ENCODE results near the gene EML6. TPM values are rescaled to one million over a fixed set of nuclear protein-coding genes. Genes with fewer than 3 reads are reported as not detected.

The EML6 gene
- total and polyA plus RNA-seq, 2 of the 8 experiments (the other 6 are each of a cell fraction or from before 2014, with no cell fraction given) = 1.2 to 1.6 TPM

- Histone ChIP-seq H3K27me3 (replicated peaks in 1 of 4; ENCODE audit: control insufficient read depth in 3 of 4, extremely low read depth in 1 of 4, insufficient read depth in 3 of 4, low read length in 3 of 4) (no peaks in the 10 kb centered on the region), H4K20me1 (replicated peaks in 1 of 2; ENCODE audit: control insufficient read depth in 1 of 2, insufficient read depth in 2 of 2, low read length in 2 of 2) (no peaks in the 10 kb centered on the region), H2BK20ac (ENCODE audit: low read length) (no peak overlapping the region), H2BK120ac (replicated peaks; ENCODE audit: low read depth, low read length) (no peak overlapping the region), H3K56ac (replicated peaks; ENCODE audit: insufficient read length, low read depth, low read length) (no peak overlapping the region), H2BK5ac (ENCODE audit: low read depth, low read length) (no peak overlapping the region), H3K4ac (replicated peaks; ENCODE audit: insufficient read length, low read depth, low read length) (no peak overlapping the region), H3K36me3 (ENCODE audit: control insufficient read depth in 2 of 4, insufficient read depth in 4 of 4, low read length in 3 of 4) (no peaks in the 10 kb centered on the region), H2BK15ac (ENCODE audit: low read length) (no peak overlapping the region), H3K4me3 (ENCODE audit: extremely low read depth in 1 of 4, insufficient read depth in 2 of 4, low read depth in 3 of 4, low read length in 4 of 4) (no peak overlapping the region), H3K79me2 (ENCODE audit: control insufficient read depth in 1 of 2, insufficient read depth in 2 of 2, low read length in 2 of 2) (no peaks in the 10 kb centered on the region), H3K18ac (ENCODE audit: extremely low read depth, low read length) (no peak overlapping the region), H3K4me1 (replicated peaks in 1 of 4; ENCODE audit: control insufficient read depth in 3 of 4, insufficient read depth in 4 of 4, low read length in 3 of 4) (no peaks in the 10 kb centered on the region), H3K9ac (replicated peaks in 1 of 4; ENCODE audit: extremely low read depth in 1 of 4, low read depth in 3 of 4, low read length in 3 of 4) (no peak overlapping the region), H3K4me2 (ENCODE audit: insufficient read depth in 1 of 2, low read depth in 2 of 2, low read length in 2 of 2) (no peak overlapping the region), H3K23ac (ENCODE audit: insufficient read length) (no peak overlapping the region), H2AK5ac (ENCODE audit: low read depth, low read length) (no peak overlapping the region), H4K8ac (ENCODE audit: extremely low read depth, insufficient read depth, low read length) (no peak overlapping the region), H3K14ac (ENCODE audit: insufficient read length) (no peak overlapping the region), H3K23me2 (ENCODE audit: low read depth, low read length) (no peaks in the 10 kb centered on the region), H2AFZ (ENCODE audit: low read length) (no peak overlapping the region), H3K27ac (ENCODE audit: low read depth, low read length) (no peak overlapping the region), H4K5ac (ENCODE audit: insufficient read length, low read depth, low read length) (no peak overlapping the region), H3K9me3 (ENCODE audit: insufficient read depth in 2 of 2, low read depth in 1 of 2, low read length in 1 of 2) (no peaks in the 10 kb centered on the region), H2BK12ac (ENCODE audit: low read depth, low read length) (no peak overlapping the region), H4K91ac (replicated peaks; ENCODE audit: insufficient read length, low read length) (no peak overlapping the region), H3K79me1 (ENCODE audit: low read depth, low read length) (no peaks in the 10 kb centered on the region)
- no peak for DNase-seq (ENCODE audit: low read depth in 1 of 2, low spot score in 2 of 2)
- FAIRE-seq = no peak
- TF ChIP-seq BACH1 (IDR thresholded peaks at IDR 0.05; ENCODE audit: low read length) (no peak), POLR2A (IDR thresholded peaks at IDR 0.05; ENCODE audit: control extremely low read depth in 1 of 2, low read depth in 2 of 2, low read length in 2 of 2) (no peak), CHD1 (IDR thresholded peaks at IDR 0.05; ENCODE audit: low read depth, low read length) (no peak), SP1 (IDR thresholded peaks at IDR 0.05; ENCODE audit: low read depth, low read length) (no peak), FOSL1 (IDR thresholded peaks at IDR 0.05; ENCODE audit: insufficient read depth, low read depth, low read length) (no peak), HDAC6 (IDR thresholded peaks at IDR 0.05; ENCODE audit: low read depth, low read length) (no peak), KDM5A (IDR thresholded peaks at IDR 0.05; ENCODE audit: low read length) (no peak), ATF3 (IDR thresholded peaks at IDR 0.05; ENCODE audit: insufficient read depth, low read depth, low read length) (no peak), TCF12 (IDR thresholded peaks at IDR 0.05; ENCODE audit: low read depth, low read length) (no peak), CHD2 (IDR thresholded peaks at IDR 0.05; ENCODE audit: low read length) (no peak)
- ChIA-PET POLR2A (ENCODE audit: partially characterized antibody) (no interaction called here), CTCF (ENCODE audit: partially characterized antibody) (no interaction called here)
- WGBS, 2 experiments (ENCODE audit: extremely low coverage in 1 of 2, insufficient coverage in 1 of 2, insufficient read length in 1 of 2, insufficient replicate concordance in 2 of 2, low coverage in 1 of 2, low lambda C conversion rate in 2 of 2, missing lambda C conversion rate in 1 of 2) = 86% methylated on average over 5 of the region's 5 CpGs; no CpG with 5 or more reads in 1 of the 2 experiments
These were observed 130.3 kb downstream of the EML6 start for GRCh38 chr2:54853616-54854310.
